H1 (cell line): ENCODE results near the gene DENND2C. TPM values are rescaled to one million over a fixed set of nuclear protein-coding genes. Genes with fewer than 3 reads are reported as not detected.

ENCODE experiments used
- EP300 ChIP-seq, 2 experiments: IDR thresholded peaks; 1 replicate in 1 of 2; 2 replicates in 1 of 2; pipeline ENCODE4 v1.6.1; 2011 to 2012; ENCODE audit warnings: low read depth in 2 of 2, low read length in 2 of 2, mild to moderate bottlenecking in 2 of 2, borderline replicate concordance in 1 of 2, inconsistent platforms in 1 of 2, moderate library complexity in 1 of 2
- EZH2 ChIP-seq: fragments of 200-600 bp; sonication (generic); IDR thresholded peaks from 2 replicates; pipeline ENCODE4 v1.7.1; 2012; ENCODE audit warnings: low read depth, mild to moderate bottlenecking, moderate library complexity, low read length, inconsistent platforms; ENCODE audit not compliant: severe bottlenecking
- KDM5A ChIP-seq: fragments of 200-600 bp; IDR thresholded peaks from 2 replicates; pipeline ENCODE4 v1.7.1; 2012; ENCODE audit warnings: mild to moderate bottlenecking, low read length, inconsistent platforms, mixed read lengths
- PHF8 ChIP-seq: fragments of 200-600 bp; sonication (generic); conservative IDR thresholded peaks from 2 replicates; pipeline ENCODE4 v1.7.1; 2012; ENCODE audit warnings: low read depth, mild to moderate bottlenecking, inconsistent platforms, low read length, moderate library complexity
- RAD21 ChIP-seq, 2 experiments: IDR thresholded peaks in 1 of 2; conservative IDR thresholded peaks in 1 of 2; 2 replicates each; pipeline ENCODE4 v1.6.1; 2011; ENCODE audit warnings: low read depth in 2 of 2, low read length in 2 of 2, improper control_type of control experiment in 1 of 2, inconsistent platforms in 1 of 2, mild to moderate bottlenecking in 1 of 2, moderate library complexity in 1 of 2
- polyA plus RNA-seq, 7 experiments: library from polyadenylated mRNA; depleted of rRNA in 3 of 7; stranded (reverse) in 5 of 7; unstranded in 2 of 7; fragments of >200 nt in 5 of 7; fragments of 200-250 nt in 2 of 7; gene quantifications; 1 replicate in 5 of 7; 2 replicates in 1 of 7; 4 replicates in 1 of 7; pipeline versions ENCODE4 v1.2.1 to v1.2.3, GENCODE V29; 2011 to 2013; ENCODE audit warnings: missing spikeins in 2 of 7, mixed read lengths in 2 of 7
- total RNA-seq: library from RNA; stranded (reverse); fragmentation: NEBNext Ultra II Directional; extraction: Animal tissue kit (Norgen Biotek cat#: 25700); gene quantifications from 2 replicates; pipeline ENCODE4 v1.2.1, GENCODE V29; 2021

DENND2C gene
- total and polyA plus RNA-seq, 2 of the 8 experiments (the other 6 are each of a cell fraction or from before 2014, with no cell fraction given): 1.8 to 5.5 TPM

DNA sequence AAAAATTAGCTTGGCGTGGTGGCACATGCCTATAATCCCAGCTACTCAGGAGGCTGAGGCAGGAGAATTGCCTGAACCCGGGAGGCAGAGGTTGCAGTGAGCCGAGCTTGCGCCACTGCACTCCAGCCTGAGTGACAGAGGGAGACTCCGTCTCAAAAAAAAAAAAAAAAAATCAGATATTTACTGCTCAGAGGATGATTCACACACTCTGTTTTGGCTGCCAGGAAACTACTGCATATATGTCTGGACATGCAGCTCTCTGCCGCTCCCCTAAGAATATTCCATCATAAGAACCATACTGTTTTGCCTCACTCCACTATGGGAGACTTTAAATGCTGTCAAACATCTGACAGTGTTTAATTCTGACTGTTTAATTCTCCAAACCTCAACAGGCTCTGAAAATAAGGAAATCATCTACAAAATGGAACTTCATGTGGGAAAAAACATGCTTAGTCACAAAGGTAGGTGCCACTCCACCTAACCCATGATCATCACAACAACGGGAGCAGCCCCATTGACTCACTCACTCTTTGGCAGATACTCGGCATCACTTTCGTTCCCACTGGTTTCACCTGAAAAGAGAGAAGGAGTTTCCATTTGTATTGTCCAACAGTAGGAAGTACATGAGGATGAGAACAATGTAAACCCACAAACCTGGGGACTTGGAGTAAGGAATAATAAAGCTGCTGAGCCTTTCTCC lies 59.2 kb downstream of the DENND2C start (continued):
- TF ChIP-seq EP300 (IDR thresholded peaks at IDR 0.05; ENCODE audit: borderline replicate concordance in 1 of 2, low read depth in 2 of 2, low read length in 2 of 2) (no peak), KDM5A (no peak), RAD21 (IDR thresholded peaks at IDR 0.05 in 1 of 2, conservative IDR thresholded peaks at IDR 0.05 in 1 of 2; ENCODE audit: low read depth in 2 of 2, low read length in 2 of 2) (no peak), PHF8 (no peak), EZH2 (no peak)
